ENCODE data around the gene ASGR1. TPM values are rescaled to one million over a fixed set of nuclear protein-coding genes. Genes with fewer than 3 reads are reported as not detected.

Gene ASGR1
- total RNA-seq, 1 donor from 2014 or later: 1.9 TPM

GRCh38 chr17:7133424-7133823 is 45.7 kb downstream of the ASGR1 start:
- TF ChIP-seq CTCF (IDR thresholded peaks at IDR 0.05): peak; percentile 55
- no peak overlapping the region for H3K27ac Mint-ChIP-seq (ENCODE audit: unreplicated experiment)
- H3K4me1 Mint-ChIP-seq (ENCODE audit: low read depth): peaks cover 2% of the 10 kb centered on the region
- no peak for DNase-seq (ENCODE audit: low spot score)
- H3K9me3 Mint-ChIP-seq (ENCODE audit: low read depth): no peaks in the 10 kb centered on the region
- H3K4me3 Mint-ChIP-seq (ENCODE audit: unreplicated experiment): no peak overlapping the region
- peaks cover 32% of the 10 kb centered on the region for H3K27me3 Mint-ChIP-seq (ENCODE audit: low read depth)
- H3K36me3 Mint-ChIP-seq (ENCODE audit: low read depth): no peaks in the 10 kb centered on the region

GRCh38 chr17:7132511-7133094 is 46.6 kb downstream of the ASGR1 start:
- no peaks in the 10 kb centered on the region for H3K9me3 Mint-ChIP-seq (ENCODE audit: low read depth)
- TF ChIP-seq CTCF (IDR thresholded peaks at IDR 0.05): no peak
- H3K27ac Mint-ChIP-seq (ENCODE audit: unreplicated experiment): no peak overlapping the region
- H3K4me1 Mint-ChIP-seq (ENCODE audit: low read depth): peaks cover 2% of the 10 kb centered on the region
- no peak for DNase-seq (ENCODE audit: low spot score)
- H3K4me3 Mint-ChIP-seq (ENCODE audit: unreplicated experiment): no peak overlapping the region
- H3K27me3 Mint-ChIP-seq (ENCODE audit: low read depth): peaks cover 29% of the 10 kb centered on the region
- H3K36me3 Mint-ChIP-seq (ENCODE audit: low read depth): no peaks in the 10 kb centered on the region

GRCh38 chr17:7131423-7131791 is 47.8 kb downstream of the ASGR1 start:
- H3K4me1 Mint-ChIP-seq (ENCODE audit: low read depth): peaks cover 2% of the 10 kb centered on the region
- TF ChIP-seq CTCF (IDR thresholded peaks at IDR 0.05): no peak

GRCh38 chr17:7130621-7131422 is 48.3 kb downstream of the ASGR1 start:
- Mint-ChIP-seq H3K27ac (ENCODE audit: unreplicated experiment) (no peak overlapping the region), H3K36me3 (ENCODE audit: low read depth) (no peaks in the 10 kb centered on the region), H3K9me3 (ENCODE audit: low read depth) (no peaks in the 10 kb centered on the region), H3K27me3 (ENCODE audit: low read depth) (peaks cover 20% of the 10 kb centered on the region), H3K4me3 (ENCODE audit: unreplicated experiment) (no peak overlapping the region), H3K4me1 (ENCODE audit: low read depth) (peaks cover 2% of the 10 kb centered on the region)
- no peak for TF ChIP-seq CTCF (IDR thresholded peaks at IDR 0.05)
- no peak for DNase-seq (ENCODE audit: low spot score)

More at GRCh38 chr17:7131423-7131791, 47.8 kb downstream of the ASGR1 start:
- Mint-ChIP-seq H3K36me3 (ENCODE audit: low read depth) (no peaks in the 10 kb centered on the region), H3K27ac (ENCODE audit: unreplicated experiment) (no peak overlapping the region), H3K4me3 (ENCODE audit: unreplicated experiment) (no peak overlapping the region), H3K27me3 (ENCODE audit: low read depth) (peaks cover 22% of the 10 kb centered on the region), H3K9me3 (ENCODE audit: low read depth) (no peaks in the 10 kb centered on the region)
- no peak for DNase-seq (ENCODE audit: low spot score)

- Mint-ChIP-seq H3K4me3 (ENCODE audit: unreplicated experiment) (no peak overlapping the region), H3K36me3 (ENCODE audit: low read depth) (no peaks in the 10 kb centered on the region), H3K27me3 (ENCODE audit: low read depth) (peaks cover 20% of the 10 kb centered on the region), H3K27ac (ENCODE audit: unreplicated experiment) (no peak overlapping the region), H3K4me1 (ENCODE audit: low read depth) (peaks cover 2% of the 10 kb centered on the region), H3K9me3 (ENCODE audit: low read depth) (no peaks in the 10 kb centered on the region)
- TF ChIP-seq CTCF (IDR thresholded peaks at IDR 0.05): no peak
- no peak for DNase-seq (ENCODE audit: low spot score)
These were observed 49.9 kb downstream of the ASGR1 start for GRCh38 chr17:7129311-7129710.
